Sigmoid colon (tissue), 7 donors: ENCODE measurements around the gene NANS. TPM values are rescaled to one million over a fixed set of nuclear protein-coding genes. Genes with fewer than 3 reads are reported as not detected.
"Not testable (repeated sequence)": the region's sequence is repeated elsewhere in the genome, so short reads cannot be mapped to it uniquely, and the experiment has no call there.

Source experiments
- DNase-seq: peaks from one replicate; pipeline ENCODE4 v3.0.0-alpha.2; 2019
- H3K27ac ChIP-seq, 4 donors: fragments of 200-600 bp; sonication (generic); one replicate each; pipeline ENCODE4 v1.5.1; 2016 to 2019; ENCODE audit warnings: mild to moderate bottlenecking in 1 of 4
- H3K27me3 ChIP-seq, 3 donors: fragments of 200-600 bp; sonication (generic); one replicate each; pipeline ENCODE4 v1.5.1; 2019; ENCODE audit warnings: mild to moderate bottlenecking in 1 of 3
- H3K36me3 ChIP-seq, 4 donors: fragments of 200-600 bp; sonication (generic); one replicate each; pipeline ENCODE4 v1.5.1; 2016 to 2019
- H3K4me1 ChIP-seq, 4 donors: fragments of 200-600 bp; sonication (generic); one replicate each; pipeline ENCODE4 v1.5.1; 2017 to 2019
- H3K4me3 ChIP-seq, 4 donors: fragments of 200-600 bp; sonication (generic); one replicate each; pipeline ENCODE4 v1.5.1; 2017 to 2019; ENCODE audit warnings: mild to moderate bottlenecking in 2 of 4, moderate library complexity in 1 of 4
- H3K9me3 ChIP-seq, 4 donors: fragments of 200-600 bp in 3 of 4; sonication (generic) in 3 of 4; one replicate each; pipeline versions ENCODE4 v1.5.1 to v1.6.1; 2013 to 2019
- EP300 ChIP-seq, 4 donors: sonication (generic); formaldehyde crosslinking; IDR thresholded peaks; one replicate each; pipeline ENCODE4 v1.6.1; 2017; ENCODE audit warnings: antibody characterized with exemption in 4 of 4
- POLR2A ChIP-seq, 2 donors: fragments of 450-650 bp; IDR thresholded peaks; one replicate each; pipeline ENCODE4 v1.6.1; 2016; ENCODE audit warnings: antibody characterized with exemption in 2 of 2, mild to moderate bottlenecking in 2 of 2, moderate library complexity in 2 of 2
- POLR2AphosphoS5 ChIP-seq, 4 donors: sonication (generic); formaldehyde crosslinking; IDR thresholded peaks; one replicate each; pipeline ENCODE4 v1.6.1; 2017; ENCODE audit warnings: antibody characterized with exemption in 4 of 4
- WGBS, 2 donors: extraction: QIAGEN DNeasy Blood & Tissue Kit; methylation state at CpG; one replicate each; pipeline ENCODE4 v1.1.7; 2013; 5-methylcytosine and 5-hydroxymethylcytosine counted together
- intact Hi-C: fragments of 100-400 bp; cut with DNase I; formaldehyde crosslinking; loops from one replicate; pipeline ENCODE4 v1.15.1; 2023
- polyA plus RNA-seq, 3 donors: library from polyadenylated mRNA; stranded (reverse); fragments of 200-250 nt; gene quantifications; one replicate each; pipeline ENCODE4 v1.2.3, GENCODE V29; 2013
- total RNA-seq, 4 donors: library from RNA; depleted of rRNA; stranded (reverse); fragments of >200 nt; gene quantifications; one replicate each; pipeline ENCODE4 v1.1.0, GENCODE V29; 2016
- TF ChIP-seq, protein P1 (sequence below), 4 experiments: fragments of 450-650 bp in 3 of 4; fragments of 200-600 bp in 1 of 4; IDR thresholded peaks; one replicate each; pipeline ENCODE4 v1.5.1; 2016 to 2019; ENCODE audit warnings: antibody characterized with exemption in 4 of 4, mild to moderate bottlenecking in 3 of 4, moderate library complexity in 2 of 4
- donor health status: healthy with polysubstance abuse.
- donor health status: Bipolar disorder and iron deficiency.
- donor health status: healthy.

NANS gene
- total and polyA plus RNA-seq, 7 donors, result 24.6 to 470 (median 38.1) TPM

DNA sequence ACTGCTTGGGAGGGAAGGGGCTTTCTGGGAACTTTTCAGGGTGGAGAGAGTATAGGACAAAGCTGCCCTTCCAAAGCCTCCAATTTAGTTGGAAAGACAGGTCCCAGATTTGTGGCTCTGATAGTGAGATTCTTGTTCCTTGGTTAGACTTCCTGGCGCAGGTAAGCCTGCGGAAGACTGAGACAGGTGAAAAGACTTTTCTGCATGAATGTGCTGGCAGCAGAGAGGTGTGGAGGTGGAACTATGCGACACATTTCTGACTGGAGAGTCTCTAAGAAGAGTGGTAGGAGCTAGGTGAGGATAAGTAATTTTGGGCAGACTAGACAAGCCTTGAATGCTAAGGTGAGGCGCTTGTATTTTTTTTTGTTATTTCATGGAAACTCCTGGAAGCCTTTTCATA is 29.9 kb downstream of the NANS start:
- Histone ChIP-seq H3K27ac (no peak overlapping the region), H3K9me3 (no peaks in the 10 kb centered on the region), H3K4me1 (peaks cover 0 to 21% (median 13%) of the 10 kb centered on the region in 4 donors), H3K4me3 (no peak overlapping the region), H3K36me3 (peaks cover 0 to 28% (median 0%) of the 10 kb centered on the region in 4 donors), H3K27me3 (no peaks in the 10 kb centered on the region)
- no peak for DNase-seq
- 95 to 96% methylated on average over 4 of the region's 4 CpGs for WGBS, 2 donors
- intact Hi-C loops, result no loop called here
- TF ChIP-seq POLR2AphosphoS5 (IDR thresholded peaks at IDR 0.05) (no peak), EP300 (IDR thresholded peaks at IDR 0.05) (no peak), POLR2A (IDR thresholded peaks at IDR 0.05) (no peak)
- TF ChIP-seq, protein P1, sequence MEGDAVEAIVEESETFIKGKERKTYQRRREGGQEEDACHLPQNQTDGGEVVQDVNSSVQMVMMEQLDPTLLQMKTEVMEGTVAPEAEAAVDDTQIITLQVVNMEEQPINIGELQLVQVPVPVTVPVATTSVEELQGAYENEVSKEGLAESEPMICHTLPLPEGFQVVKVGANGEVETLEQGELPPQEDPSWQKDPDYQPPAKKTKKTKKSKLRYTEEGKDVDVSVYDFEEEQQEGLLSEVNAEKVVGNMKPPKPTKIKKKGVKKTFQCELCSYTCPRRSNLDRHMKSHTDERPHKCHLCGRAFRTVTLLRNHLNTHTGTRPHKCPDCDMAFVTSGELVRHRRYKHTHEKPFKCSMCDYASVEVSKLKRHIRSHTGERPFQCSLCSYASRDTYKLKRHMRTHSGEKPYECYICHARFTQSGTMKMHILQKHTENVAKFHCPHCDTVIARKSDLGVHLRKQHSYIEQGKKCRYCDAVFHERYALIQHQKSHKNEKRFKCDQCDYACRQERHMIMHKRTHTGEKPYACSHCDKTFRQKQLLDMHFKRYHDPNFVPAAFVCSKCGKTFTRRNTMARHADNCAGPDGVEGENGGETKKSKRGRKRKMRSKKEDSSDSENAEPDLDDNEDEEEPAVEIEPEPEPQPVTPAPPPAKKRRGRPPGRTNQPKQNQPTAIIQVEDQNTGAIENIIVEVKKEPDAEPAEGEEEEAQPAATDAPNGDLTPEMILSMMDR (IDR thresholded peaks at IDR 0.05), result no peak

GRCh38 chr9:98087420-98088354 is 31.2 kb downstream of the NANS start:
- intact Hi-C loops, result no loop called here
- H3K27ac ChIP-seq, result peak overlapping the region in 2 of 4 donors; percentile 27 to 41
- 59 to 78% methylated on average over 92 of the region's 92 CpGs for WGBS, 2 donors

GRCh38 chr9:98090674-98091073 is 34.1 kb downstream of the NANS start:
- H3K36me3 ChIP-seq, H3K27me3 ChIP-seq, intact Hi-C loops, H3K27ac ChIP-seq, H3K9me3 ChIP-seq, DNase-seq, H3K4me3 ChIP-seq: not testable (repeated sequence)
- H3K4me1 ChIP-seq, result peaks cover 0 to 11% (median 8%) of the 10 kb centered on the region in 4 donors
- WGBS, 2 donors, result 91 to 97% methylated on average over 3 of the region's 3 CpGs

More at GRCh38 chr9:98087420-98088354, 31.2 kb downstream of the NANS start:
- Histone ChIP-seq H3K9me3 (no peaks in the 10 kb centered on the region), H3K27me3 (no peaks in the 10 kb centered on the region), H3K36me3 (peaks cover 0 to 15% (median 0%) of the 10 kb centered on the region in 4 donors), H3K4me3 (peak overlapping the region in 3 of 4 donors; percentile 32 to 46 (median 43)), H3K4me1 (peaks cover 0 to 18% (median 9%) of the 10 kb centered on the region in 4 donors)
- DNase-seq, result peak; percentile 69
- no peak for TF ChIP-seq POLR2A (IDR thresholded peaks at IDR 0.05)
- TF ChIP-seq POLR2AphosphoS5 (IDR thresholded peaks at IDR 0.05), result no peak
- TF ChIP-seq, protein P1 (IDR thresholded peaks at IDR 0.05), result no peak
- no peak for TF ChIP-seq EP300 (IDR thresholded peaks at IDR 0.05)

- H3K4me3 ChIP-seq, result no peak overlapping the region
- intact Hi-C loops, result no loop called here
- 86 to 93% methylated on average over 17 of the region's 17 CpGs for WGBS, 2 donors
- peaks cover 0 to 8% (median 0%) of the 10 kb centered on the region in 4 donors for H3K36me3 ChIP-seq
- H3K4me1 ChIP-seq, result peaks cover 0 to 11% (median 8%) of the 10 kb centered on the region in 4 donors
- no peaks in the 10 kb centered on the region for H3K27me3 ChIP-seq
- TF ChIP-seq, protein P1 (IDR thresholded peaks at IDR 0.05), result no peak
- TF ChIP-seq POLR2AphosphoS5 (IDR thresholded peaks at IDR 0.05) (no peak), POLR2A (IDR thresholded peaks at IDR 0.05) (no peak), EP300 (IDR thresholded peaks at IDR 0.05) (no peak)
- H3K9me3 ChIP-seq, result no peaks in the 10 kb centered on the region
- no peak for DNase-seq
- no peak overlapping the region for H3K27ac ChIP-seq
These were observed 35.4 kb downstream of the NANS start for GRCh38 chr9:98091735-98092612.

GRCh38 chr9:98092613-98092931 is 36.0 kb downstream of the NANS start:
- H3K4me1 ChIP-seq, result peaks cover 0 to 8% (median 5%) of the 10 kb centered on the region in 4 donors
- WGBS, 2 donors, result 88 to 93% methylated on average over 11 of the region's 11 CpGs
- H3K36me3 ChIP-seq, result peaks cover 0 to 8% (median 0%) of the 10 kb centered on the region in 4 donors
- no peak overlapping the region for H3K27ac ChIP-seq
- H3K9me3 ChIP-seq, result no peaks in the 10 kb centered on the region
- H3K27me3 ChIP-seq, result no peaks in the 10 kb centered on the region
- no peak for DNase-seq
- TF ChIP-seq POLR2A (IDR thresholded peaks at IDR 0.05) (no peak), EP300 (IDR thresholded peaks at IDR 0.05) (no peak)
- TF ChIP-seq, protein P1 (IDR thresholded peaks at IDR 0.05), result no peak
- H3K4me3 ChIP-seq, result no peak overlapping the region
- intact Hi-C loops, result no loop called here
